ENCODE measurements around the gene RPTN.

RPTN gene

DNA sequence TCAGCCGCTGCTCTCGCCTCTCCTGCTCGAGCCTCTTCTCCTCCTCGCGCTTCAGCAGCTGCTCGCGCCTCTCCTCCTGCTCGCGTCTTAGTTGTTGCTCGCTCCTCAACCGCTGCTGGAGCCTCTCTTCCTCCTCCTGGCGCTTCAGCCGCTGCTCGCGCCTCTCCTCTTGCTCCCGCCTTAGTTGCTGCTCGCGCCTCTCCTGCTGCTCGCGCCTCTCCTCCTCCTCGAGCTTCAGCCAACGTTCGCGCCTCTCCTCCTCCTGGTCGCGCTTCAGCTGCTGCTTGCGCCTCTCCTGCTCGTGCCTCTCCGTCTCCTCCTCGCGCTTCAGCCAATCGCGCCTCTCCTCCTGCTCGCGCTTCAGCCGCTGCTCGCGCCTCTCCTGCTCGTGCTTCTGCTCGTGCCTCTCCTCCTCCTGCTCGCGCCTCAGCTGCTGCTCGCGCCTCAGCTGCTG is 47.5 kb downstream of the RPTN start:
- DNase-seq (ENCODE audit: low read depth, low spot score) = peak; percentile 72

DNA sequence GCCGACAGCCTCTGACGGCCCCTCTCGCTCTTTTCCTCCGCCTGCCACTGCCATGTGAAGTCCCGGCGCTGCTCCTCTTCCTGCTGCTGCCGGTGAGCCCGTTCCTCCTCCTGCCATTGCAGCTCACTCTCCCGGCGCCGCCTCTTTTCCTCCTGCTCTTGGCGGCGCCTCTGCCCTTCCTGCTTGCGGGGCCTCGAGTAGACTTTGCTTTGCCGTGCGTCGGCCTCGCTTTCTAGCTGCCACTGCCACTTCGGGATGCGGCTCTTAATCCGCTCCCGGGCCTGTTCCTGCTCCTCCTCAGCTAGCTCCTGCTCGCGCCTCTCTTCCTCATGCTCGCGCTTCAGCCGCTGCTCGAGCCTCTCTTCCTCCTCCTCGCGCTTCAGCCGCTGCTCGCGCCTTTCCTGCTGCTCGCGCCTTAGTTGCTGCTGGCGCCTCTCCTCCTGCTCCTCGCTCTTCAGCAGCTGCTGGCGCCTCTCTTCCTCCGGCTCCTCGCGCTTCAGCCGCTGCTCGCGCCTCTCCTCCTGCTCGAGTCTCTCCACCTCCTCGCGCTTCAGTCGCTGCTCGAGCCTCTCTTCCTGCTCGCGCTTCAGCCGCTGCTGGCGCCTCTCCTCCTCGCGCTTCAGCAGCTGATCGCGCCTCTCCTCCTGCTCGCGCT is 48.0 kb downstream of the RPTN start:
- DNase-seq (ENCODE audit: low read depth, low spot score) = peak; percentile 75

DNA sequence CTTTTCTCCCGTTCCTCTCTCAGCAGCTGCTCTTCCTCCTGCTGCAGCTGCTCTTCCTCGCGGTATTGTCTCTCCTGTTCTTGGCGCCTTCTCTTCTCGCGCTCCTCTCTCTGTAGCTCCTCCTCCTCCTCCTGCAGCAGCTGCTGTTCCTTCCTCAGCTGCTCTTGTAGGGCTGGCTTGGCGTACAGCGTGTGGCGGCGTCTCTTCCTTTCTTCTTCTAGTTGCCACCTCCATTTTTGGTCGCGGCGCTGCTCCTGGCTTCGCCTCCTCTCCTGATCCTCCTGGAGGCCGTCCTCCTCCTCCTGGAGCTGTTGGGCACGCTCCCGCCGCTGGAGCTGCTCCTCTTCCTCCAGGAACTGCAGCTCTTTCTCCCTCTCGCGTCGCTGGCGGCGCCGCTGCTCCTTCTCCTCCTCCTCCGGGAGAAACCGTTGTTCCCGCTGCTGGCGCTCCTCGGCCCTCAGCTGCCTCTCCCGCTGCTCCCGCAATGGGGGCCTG is 48.6 kb downstream of the RPTN start:
- DNase-seq (ENCODE audit: low read depth, low spot score) = peak; percentile 63

DNA sequence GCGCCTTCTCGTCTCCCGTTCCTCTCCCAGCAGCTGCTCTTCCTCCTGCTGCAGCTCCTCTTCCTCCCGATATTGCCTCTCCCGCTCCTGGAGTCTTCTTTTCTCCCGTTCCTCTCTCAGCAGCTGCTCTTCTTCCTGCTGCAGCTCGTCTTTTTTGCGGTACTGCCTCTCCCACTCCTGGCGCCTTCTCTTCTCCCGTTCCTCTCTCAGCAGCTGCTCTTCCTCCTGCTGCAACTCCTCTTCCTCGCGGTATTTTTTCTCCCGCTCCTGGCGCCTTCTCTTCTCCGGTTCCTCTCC is 49.1 kb downstream of the RPTN start:
- peak; percentile 1 for DNase-seq (ENCODE audit: low read depth, low spot score)

DNA sequence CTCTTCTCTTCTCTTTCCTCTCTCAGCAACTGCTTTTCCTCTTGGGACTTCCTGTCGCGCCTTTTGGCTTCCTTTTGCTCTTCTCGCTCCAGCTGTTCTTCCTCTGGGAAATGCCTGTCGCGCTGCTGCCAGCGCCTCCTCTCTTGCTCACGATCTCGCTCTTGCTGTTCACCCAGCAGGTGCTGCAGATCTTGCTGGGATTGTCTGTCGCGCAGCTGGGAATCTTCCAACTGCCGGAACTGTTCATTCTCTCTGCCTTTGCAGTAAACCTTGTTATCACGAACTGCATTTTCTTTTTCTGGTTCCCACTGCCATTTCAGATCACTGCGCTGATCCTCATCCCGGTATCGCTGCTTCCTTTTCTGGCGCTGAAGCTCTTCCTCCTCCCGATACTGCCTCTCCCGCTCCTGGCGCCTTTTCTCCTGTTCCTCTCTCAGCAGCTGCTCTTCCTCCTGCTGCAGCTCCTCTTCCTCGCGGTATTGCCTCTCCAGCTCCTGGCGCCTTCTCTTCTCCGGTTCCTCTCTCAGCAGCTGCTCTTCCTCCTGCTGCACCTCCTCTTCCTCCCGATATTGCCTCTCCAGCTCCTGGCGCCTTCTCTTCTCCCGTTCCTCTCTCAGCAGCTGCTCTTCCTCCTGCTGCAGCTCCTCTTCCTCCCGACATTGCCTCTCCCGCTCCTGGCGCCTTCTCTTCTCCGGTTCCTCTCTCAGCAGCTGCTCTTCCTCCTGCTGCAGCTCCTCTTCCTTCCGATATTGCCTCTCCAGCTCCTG is 49.6 kb downstream of the RPTN start:
- peak; percentile 19 for DNase-seq (ENCODE audit: low read depth, low spot score)

DNA sequence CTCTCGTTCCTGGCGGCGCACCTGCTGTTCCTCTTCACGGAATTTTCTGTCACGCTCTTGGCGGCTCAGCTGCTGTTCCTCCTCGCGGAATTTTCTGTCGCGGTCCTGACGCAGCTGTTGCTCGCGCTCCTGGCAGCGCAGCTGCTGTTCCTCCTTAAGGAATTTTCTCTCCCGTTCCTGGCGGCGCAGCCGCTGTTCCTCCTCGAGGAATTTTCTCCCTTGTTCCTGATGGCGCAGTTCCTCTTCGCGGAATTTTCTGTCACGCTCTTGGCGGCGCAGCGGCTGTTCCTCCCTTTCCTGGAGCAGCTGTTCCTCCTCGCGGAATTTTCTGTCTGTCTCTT is 50.2 kb downstream of the RPTN start:
- DNase-seq (ENCODE audit: low read depth, low spot score) = no peak

DNA sequence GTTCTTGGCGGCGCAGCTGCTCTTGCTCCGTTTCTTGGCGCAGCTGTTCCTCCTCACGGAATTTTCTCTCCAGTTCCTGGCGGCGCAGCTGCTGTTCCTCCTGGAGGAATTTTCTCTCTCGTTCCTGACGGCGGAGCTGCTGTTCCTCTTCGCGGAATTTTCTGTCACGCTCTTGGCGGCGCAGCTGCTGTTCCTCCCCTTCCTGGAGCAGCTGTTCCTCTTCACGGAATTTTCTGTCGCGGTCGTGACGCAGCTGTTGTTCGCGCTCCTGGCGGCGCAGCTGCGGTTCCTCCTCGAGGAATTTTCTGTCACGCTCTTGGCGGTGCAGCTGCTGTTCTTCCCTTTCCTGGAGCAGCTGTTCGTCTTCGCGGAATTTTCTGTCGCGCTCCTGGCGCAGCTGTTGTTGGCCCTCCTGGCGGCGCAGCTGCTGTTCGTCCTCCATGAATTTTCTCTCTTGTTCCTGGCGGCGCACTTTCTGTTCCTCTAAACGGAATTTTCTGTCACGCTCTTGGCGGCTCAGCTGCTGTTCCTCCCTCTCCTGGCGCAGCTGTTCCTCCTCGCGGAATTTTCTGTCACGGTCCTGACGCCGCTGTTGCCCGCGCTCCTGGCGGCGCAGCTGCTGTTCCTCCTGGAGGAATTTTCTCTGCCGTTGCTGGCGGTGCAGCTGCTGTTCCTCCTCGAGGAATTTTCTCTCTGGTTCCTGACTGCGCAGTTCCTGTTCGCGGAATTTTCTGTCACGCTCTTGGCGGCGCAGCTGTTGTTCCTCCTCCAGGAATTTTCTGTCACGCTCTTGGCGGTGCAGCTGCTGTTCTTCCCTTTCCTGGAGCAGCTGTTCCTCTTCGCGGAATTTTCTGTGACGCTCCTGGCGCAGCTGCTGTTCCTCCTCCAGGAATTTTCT is 50.8 kb downstream of the RPTN start:
- peak; percentile 54 for DNase-seq (ENCODE audit: low read depth, low spot score)

DNA sequence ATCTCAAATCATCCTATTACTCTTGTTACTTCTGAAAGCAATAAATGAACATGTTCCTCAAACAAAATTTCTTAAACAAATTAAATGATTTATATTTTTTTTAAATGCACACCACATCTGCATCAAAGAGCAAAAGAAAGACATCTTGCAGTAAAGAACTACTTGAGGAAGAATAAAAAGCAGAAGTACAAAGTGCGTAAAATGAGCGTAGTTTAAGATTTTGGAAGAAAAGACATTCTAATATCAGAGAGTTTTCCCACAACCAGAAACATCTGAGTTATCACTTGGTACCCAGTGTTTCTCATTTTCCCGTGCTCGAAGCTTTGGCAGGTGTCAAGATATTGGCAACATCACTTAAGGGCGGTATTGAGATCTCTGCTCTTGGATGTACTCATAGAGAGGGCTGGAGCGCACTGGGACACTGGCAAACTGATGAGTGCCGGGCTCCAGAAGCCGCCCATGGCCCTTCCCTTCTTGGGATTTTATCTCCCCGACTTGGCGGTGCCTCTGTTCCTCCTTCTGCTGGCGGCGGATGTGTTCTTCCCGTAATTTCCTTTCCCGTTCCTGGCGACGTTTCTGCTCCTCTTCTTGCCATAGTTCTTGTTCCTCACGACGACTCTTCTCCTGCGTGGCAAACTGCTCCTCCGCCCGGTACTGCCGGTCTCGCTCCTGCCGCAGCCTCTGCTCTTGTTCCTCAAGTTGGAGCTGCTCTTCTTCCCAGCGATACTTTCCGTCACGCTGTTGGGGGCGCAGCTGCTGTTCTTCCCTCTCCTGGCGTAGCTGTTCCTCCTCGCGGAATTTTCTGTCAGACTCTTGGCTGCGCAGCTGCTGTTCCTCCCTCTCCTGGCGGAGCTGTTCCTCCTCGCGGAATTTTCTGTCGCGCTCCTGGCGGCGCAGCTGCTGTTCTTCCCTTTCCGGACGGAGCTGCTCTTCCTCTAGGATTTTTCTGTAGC is 51.7 kb downstream of the RPTN start:
- no peak for DNase-seq (ENCODE audit: low read depth, low spot score)

DNA sequence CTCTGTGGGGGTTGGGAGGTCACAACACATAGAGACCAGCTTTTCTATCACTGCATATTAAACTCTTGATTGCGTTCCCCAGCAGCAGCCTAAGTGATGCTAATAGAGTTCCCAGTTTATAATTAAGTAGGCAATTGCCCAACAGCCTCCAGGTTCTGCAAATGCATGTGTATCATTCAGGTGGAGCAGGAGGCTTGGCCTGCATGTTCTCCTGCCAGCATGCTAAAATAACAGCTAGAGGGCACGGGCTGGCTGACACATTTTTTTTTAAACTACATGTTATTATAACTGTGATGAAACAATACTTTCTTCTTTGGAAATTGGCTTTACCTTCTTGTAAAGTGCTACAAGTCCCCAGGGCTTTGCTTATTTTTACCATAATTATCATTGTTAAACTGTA is 54.2 kb downstream of the RPTN start:
- DNase-seq (ENCODE audit: low read depth, low spot score) = no peak

Data from ELF-1 (cell line).